ENCODE measurements around the gene UBE2F.
"Not testable (repeated sequence)": the region's sequence is repeated elsewhere in the genome, so short reads cannot be mapped to it uniquely, and the experiment has no call there.

The UBE2F gene

DNA sequence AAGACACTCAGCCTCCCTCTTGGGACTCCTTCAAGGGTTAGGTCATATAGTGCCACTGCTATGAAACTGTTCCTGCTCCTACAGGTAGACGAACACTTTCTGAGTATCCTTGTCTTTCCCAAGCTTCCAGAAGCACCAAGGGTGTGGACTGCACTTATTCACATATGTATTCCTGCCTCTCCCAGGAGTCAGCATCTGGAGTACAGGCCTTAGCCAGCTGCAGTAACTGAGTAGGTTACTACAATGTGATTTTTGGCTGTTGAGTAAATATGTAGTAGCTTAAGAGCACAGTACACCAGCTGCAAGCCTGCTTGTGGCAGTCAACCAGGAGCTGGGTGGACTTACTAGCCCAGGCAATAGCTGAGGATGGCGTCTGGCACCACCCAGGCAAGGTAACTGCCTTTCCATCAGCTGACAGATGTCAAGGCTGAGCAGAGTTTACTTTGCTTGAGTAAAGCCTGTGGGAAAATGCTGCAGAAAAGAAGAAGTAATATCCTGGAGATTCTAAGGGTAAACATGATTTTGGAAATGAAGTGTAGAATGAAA lies 80.0 kb downstream of the UBE2F start:
- DNase-seq (ENCODE audit: low read depth in 3 of 3): no peak

DNA sequence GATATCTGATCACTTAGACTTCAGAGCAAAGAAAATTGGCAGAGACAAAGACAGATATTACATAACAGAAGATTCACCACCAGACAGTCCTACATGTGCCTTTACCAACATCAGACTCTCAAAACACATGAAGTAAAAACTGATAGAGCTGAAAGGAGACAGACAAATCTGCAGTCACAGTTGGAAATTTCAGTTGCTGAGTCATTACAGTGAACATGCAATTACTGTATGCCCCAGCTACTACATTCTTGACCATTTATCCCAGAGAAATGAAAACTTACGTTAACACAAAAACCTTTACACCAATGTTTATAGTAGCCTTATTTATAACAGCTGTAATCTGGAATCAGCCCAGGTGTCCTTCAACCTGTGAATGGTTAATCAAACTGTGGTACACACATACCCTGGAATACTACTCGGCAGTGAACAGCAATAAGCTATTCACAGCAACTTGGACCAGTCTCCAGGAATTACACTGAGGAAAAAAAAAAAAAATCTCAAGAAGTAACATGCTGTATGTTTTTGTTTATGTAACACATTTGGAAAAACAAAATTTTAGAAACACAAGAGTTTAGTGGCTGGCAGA lies 86.5 kb downstream of the UBE2F start:
- no peak for DNase-seq (ENCODE audit: low read depth in 3 of 3)

DNA sequence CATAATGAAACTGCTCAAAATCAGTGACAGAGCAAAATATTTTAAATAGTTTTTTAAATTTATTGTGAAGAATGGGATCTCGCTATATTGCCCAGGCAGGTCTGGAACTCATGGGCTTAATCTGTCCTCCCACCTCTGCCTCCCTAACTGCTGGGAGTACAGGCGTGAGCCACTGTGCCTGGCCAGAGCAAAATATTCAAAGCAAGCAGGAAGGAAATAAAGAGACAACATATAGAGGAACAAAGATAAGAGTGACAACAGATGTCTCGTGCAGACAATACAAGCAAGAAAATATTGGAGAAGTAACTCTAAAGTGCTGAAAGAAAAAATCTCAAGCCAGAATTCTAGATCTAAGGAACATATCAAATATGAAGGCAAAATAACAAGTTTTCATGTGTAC lies 89.0 kb downstream of the UBE2F start:
- DNase-seq (ENCODE audit: low read depth in 3 of 3): no peak

DNA sequence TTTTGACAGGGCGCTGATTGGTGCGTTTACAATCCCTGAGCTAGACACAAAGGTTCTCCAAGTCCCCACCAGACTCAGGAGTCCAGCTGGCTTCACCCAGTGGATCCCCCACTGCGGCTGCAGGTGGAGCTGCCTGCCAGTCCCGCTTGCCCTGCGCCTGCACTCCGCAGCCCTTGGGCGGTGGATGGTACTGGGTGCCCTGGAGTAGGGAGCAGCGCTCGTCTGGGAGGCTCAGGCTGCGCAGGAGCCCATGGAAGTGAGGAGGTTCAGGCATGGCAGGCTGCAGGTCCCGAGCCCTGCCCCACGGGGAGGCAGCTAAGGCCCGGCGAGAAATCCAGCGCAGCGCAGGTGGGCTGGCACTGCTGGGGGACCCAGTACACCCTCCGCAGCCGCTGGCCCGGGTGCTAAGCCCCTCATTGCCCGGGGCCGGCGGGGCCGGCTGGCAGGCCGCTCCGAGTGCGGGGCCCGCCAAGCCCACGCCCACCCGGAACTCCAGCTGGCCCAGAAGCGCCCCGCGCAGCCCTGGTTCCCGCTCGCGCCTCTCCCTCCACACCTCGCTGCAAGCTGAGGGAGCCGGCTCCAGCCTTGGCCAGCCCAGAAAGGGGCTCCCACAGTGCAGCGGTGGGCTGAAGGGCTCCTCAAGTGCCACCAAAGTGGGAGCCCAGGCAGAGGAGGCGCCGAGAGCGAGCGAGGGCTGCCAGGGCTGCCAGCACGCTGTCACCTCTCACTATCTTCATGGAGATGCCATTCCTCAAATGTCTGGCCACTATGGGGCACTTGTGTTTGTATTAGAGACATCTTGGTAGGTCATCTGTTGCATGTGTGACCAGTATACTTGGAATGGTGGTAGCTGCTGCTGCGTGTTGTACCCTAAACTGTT lies 91.1 kb downstream of the UBE2F start:
- not testable (repeated sequence) for DNase-seq (ENCODE audit: low read depth in 3 of 3)

DNA sequence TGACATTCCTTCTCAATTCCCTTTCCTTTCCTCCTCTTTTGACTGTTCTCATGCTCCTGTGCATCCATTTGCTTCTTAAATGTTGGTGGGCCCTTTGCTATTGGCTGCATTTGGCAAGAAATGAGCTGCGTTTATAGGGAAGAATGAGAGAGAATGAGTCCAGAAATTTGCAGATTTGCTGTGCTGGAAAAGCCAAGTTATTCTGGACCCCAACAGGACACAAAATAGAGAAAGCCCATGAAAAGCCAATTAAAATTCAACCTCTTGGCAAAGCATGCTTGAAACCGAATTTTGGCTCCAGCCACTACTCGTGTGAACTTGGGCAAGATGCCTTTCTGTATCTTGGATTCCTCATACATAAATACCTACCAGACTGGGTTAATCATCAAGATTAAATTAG lies 92.7 kb downstream of the UBE2F start:
- DNase-seq (ENCODE audit: low read depth in 3 of 3): no peak

DNA sequence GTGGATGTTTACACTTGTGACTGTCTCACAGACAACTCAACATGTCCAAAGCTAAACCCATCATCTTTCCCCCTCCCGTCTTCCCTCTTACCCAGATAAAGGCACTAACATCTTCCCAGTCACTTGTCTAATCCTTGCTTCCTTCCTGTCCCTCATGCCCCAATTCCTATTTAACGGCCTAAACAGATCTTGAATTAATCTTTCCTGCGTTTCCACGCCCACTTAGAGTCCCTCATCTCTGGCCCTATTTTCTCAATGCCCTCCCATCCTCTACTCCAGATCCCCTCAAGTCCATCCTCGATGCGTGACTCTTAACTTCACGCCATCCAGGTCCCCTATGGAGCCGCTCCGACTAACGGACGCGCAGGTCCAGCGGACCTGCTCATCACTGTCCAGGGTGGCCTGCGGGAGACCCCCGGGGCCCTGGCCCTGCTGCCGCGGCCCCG lies 93.3 kb downstream of the UBE2F start:
- no peak for DNase-seq (ENCODE audit: low read depth in 3 of 3)

DNA sequence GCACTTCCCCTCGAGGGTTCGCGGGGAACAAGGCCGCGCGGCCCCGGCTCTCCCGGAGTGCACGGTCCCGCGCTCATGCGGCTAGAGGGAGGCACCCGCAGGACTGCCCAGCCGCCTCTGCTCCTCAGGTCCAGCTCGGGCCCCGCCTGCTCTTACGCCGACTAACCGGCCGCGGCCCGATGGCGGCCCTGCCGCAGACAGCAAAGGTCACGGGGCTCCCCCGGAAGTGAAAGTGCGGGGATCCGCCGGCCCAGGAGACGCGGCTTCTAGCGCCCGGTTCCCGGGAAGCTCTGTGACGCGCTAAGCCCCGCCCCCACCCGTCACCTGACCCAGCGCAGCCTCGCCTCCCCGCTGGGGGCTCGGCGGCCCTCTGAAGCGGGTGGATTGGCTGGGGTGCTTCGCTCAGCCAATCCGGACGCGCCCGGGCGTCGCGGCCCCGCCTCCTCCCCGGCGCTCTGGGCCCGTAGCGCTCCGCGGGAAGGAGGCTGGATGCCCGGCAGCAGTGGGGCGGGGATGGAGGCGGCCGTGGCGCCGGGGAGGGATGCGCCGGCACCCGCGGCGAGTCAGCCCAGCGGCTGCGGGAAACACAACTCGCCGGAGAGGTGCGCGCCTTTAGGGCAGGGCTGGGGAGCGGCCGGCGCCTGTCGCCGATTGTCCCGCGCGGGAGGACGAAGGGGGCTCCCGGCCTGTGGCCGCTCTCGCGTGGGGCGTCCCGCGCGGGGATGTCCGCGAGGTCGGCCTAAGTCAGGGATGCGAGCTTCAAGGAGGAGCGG lies 93.9 kb downstream of the UBE2F start, which contains the start of gene SCLY:
SCLY (plus strand) TSS at position 460 of the 773 bp plus-strand sequence; CDS start at position 514, 54 bp downstream.
- peak; percentile 91 to 97 (median 95) for DNase-seq (ENCODE audit: low read depth in 3 of 3)

DNA sequence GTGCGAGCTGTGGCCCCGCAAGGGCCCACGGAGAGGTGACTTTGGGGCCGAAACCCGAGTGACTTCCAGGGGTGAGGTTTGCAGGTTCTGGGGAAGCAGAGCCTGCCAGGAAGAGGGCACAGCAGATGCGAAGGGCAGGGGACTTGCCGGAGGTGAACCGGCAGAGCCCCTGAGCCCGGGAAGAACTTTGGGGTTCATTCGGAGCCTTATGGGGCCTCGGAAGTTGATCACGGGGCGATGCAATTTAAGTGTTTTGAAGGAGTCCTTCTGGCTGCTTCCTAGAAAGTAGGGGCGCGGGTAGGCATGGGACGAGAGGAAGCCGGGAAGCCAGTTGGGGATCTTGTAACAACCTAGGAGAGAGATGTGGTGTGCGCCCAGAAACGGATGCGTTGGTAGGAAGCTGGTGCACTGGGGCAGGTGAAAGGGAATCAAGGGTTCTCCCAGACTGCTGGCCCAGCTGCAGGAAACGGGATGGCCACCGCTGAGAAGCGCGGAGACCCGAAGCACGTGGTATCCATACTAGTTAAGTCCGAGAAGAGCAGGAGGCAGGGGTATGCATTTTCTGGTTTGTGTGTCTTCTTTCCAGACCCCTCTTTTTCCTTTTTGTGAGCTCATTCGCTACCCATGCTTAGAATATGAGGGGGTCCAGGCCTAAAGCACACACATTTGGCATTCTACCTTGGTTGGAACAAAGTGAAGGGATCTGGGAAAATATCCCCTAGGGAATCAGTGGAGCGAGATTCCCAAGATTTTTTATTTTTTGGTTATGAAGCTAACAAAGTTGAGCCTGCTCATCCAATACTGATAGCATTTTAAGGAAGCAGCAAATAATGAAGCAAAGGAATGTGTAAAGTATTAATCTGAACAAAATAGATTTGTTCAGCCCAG lies 94.7 kb downstream of the UBE2F start:
- DNase-seq (ENCODE audit: low read depth in 3 of 3): peak in 2 of 3 donors; percentile 17 to 21

DNA sequence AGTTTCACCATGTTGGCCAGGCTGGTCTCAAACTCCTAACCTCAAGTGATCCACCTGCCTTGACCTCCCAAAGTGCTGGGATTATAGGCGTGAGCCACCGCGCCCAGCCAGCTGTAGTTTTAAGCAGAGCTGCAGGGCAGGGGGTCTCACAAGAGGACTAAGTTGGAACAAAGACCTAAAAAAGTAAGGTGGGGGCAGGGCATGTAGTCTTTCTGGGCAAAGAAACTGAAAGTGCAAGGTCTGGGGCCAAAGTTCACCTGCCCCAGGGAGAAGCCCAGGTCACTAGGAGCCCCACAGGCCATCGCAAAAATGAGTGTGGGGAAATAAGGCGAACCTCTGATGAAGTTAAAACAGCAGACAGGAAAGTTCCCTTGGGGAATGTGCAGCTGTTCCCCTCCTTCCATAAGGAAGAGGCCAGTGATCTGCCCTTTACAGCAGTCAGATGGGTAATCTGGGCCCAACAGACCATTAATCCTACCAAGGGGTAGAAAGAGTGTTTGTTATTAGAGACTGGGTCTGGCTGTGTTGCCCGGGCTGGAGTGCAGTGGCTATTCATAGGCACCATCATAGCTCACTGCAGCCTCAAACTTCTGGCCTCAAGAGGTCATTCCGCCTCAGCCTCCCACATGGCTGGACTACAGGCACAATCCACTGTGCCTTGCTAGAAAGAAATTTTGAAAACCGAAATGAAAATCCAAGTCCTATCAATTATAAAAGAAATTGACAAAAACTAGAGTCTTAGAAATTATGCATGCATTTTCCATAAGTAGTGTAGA lies 96.8 kb downstream of the UBE2F start:
- no peak for DNase-seq (ENCODE audit: low read depth in 3 of 3)

DNA sequence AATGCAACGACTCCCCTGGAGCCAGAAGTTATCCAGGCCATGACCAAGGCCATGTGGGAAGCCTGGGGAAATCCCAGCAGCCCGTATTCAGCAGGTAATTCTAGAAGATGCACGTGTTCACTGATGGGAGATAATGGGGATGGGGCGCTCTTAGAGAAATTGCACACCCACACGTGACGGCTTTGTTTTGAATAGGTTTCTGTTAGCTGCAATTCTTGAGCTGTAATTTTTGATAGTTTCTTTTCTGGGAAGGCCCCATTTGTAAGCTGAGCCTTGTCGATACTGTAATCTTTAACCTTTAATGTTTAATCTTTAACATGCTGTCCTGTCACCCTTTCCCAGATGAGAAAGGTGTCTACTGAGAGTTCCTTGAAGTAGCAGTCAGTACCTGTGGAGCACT lies 97.6 kb downstream of the UBE2F start:
- DNase-seq (ENCODE audit: low read depth in 3 of 3): no peak

DNA sequence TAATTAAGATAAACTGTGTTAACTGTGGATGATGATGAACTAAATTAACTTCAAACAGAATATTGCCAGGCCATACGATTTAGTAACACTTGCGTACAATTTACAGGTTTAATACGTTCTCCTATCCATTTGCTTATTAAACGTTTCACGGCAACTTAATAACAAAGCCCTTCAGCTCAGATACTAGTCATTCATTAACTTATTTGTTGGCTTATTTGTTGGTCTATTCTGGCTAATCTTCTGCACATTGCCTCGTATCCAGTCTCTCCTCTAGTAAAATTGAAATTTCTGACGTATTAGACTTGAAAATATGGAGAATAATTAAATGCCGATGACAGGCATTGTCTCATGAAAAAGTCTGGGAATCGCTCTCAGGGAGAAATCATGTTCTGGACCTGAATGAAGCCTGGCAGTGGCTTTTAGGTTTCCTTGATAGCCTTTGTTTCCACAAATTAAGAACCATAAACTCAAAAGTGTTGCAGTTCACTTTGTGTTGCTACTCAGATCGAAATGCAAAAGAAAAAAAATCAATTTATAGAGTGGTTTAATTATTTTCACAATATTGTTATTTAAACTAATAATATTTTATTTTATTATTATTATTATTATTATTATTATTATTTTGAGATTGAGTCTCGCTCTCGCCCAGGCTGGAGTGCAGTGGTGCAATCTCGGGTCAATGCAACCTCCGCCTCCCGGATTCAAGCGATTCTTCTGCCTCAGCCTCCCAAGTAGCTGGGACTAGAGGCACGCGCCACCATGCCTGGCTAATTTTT lies 98.4 kb downstream of the UBE2F start:
- no peak for DNase-seq (ENCODE audit: low read depth in 3 of 3)

DNA sequence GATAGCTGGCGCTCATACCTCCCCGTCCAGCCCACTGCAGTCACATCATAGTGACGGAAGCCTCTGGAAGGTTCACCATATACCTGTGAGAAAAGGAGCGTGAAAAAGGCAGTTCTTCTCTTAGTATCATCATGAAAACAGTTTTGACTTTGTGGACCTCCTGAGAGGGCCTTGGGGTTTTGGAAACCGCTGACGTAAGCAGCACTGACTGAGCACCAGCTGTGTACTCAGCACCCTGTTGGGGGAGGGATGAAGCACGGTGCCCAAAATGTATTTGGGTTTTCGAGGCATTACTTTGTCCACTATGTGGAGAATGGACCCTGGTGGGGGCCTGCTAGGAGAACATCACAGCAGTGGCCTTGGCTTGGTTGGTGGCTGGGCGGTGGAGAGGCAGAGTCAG lies 99.4 kb downstream of the UBE2F start:
- no peak for DNase-seq (ENCODE audit: low read depth in 3 of 3)

DNA sequence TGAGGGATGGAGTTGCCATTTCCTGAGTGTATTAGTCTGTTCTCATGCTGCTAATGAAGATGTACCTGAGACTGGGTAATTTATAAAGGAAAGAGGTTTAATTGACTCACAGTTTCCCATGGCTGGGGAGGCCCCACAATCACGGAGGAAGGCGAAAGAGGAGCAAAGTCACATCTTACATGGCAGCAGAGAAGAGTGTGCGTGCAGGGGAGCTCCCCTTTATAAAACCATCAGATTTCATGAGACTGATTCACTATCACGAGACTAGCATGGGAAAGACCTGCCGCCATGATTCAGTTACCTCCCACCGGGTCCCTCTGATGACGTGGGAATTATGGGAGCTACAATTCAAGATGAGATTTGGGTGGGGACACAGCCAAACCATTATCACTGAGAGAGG lies 99.9 kb downstream of the UBE2F start:
- peak in 2 of 3 donors; percentile 23 to 47 for DNase-seq (ENCODE audit: low read depth in 3 of 3)

DNA sequence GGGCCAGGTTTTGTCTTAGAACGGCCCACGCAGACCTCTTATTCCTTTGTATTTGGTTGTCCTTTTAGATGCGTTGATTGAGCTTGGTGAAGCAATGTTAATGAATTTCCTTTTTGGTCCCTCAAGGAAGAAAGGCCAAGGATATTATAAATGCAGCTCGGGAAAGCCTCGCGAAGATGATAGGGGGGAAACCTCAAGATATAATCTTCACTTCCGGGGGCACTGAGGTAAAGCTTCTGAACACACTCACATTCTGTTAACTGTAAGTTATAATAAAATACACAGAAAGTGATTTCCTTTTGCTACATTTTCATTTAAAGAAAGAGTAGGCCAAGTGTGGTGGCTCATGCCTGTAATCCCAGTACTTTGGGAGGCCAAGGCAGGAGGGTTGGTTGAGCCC lies 101.1 kb downstream of the UBE2F start:
- DNase-seq (ENCODE audit: low read depth in 3 of 3): no peak

DNA sequence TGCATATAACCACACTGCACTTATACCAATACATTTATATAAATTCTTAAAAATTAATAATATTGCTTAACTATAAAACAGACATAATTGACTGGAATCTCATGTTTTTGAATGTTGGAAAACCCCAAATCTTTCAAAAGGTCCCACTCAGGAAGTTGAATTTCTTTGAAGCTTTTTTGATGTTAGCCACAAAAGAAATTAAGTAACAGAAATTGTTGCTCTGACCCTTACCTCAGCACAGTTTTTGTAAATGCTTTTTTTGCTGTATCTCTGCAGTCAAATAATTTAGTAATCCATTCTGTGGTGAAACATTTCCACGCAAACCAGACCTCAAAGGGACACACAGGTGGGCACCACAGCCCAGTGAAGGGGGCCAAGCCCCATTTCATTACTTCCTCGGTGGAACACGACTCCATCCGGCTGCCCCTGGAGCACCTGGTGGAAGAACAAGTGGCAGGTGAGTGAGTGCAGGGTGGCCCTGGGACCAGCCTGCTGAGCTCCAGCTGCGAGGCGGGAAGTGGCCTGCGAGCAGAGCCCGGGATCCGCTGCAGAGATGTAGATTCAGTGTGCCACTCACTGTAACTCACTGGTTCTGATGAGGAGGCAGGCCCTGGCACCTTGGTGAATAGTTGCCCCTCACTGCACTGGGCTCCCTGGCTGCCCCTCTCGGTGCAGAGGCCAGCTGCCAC lies 102.4 kb downstream of the UBE2F start:
- no peak for DNase-seq (ENCODE audit: low read depth in 3 of 3)

DNA sequence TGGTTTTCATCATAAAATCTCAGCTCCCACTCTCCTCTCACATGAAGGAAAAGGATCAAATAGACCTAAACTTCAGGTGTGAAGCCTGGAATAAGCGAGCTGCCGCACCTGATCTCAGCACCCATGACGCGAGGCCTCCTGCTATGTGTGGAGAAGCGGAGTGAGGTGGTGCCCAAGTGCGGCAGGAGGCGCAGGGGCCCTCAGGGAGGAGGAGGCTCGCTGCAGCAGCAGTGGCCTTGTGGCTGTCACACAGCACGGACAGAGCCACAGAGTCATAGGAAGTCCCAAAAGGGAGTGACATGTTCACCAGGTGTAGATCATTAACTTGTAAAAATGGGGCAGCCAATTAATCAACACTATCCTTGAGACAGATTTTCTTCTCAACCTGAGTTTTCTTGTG lies 103.1 kb downstream of the UBE2F start:
- DNase-seq (ENCODE audit: low read depth in 3 of 3): no peak

DNA sequence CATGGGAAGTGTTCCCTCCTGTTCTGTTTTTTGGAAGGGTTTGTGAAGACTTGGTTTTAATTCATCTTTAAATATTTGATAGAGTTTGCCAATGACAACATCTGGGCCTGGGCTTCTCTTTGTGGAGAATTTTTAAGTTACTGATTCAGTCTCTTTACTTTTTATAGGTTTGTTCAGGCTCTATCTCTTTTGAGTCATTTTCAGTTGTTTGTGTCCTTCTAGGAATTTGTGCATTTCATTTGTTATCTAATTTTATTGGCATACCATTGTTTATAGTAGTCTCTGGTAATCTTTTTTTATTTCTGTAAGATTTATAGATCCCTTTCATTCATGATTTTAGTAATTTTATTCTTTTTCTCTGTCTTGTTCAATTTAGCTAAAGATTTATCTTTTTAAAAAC lies 108.6 kb downstream of the UBE2F start:
- DNase-seq (ENCODE audit: low read depth in 3 of 3): no peak

DNA sequence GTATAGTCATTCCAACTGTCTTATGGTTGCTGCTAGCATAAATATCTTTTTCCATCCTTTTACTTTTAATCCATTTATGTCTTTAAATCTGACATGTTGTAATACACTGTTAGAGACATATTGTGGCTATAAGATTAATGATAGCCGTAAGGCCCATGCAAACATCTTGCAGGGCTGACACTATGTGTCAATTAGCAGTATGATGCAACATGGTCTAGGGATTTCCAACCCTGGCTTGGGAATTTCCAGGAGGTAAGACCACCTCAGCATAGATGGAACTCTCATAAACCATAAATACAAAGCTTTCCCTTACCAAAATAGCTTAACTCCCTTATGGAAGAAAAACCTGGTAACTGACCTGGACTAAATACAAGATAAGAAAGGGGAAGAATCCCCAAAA lies 110.5 kb downstream of the UBE2F start:
- no peak for DNase-seq (ENCODE audit: low read depth in 3 of 3)

DNA sequence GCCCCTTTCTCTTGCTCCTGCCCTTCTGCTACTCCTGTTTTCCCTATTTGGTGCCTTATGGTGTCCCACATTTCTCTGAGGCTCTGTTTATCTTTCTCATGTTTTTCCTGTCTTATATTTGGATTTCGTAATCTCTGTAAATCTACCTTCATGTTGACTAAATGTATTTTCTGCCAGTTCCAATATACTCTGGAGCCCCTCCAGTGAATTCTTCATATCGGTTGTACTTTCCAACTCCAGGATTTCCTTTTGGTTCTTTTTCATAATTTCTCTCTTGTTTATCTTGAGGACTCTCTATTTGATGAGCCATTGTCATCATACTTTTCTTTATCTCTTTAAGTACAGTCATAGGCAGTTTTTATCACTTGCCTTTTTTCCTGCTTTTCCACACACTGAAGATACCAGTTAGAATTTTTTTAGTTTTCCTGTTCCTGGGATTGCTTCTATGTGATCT lies 113.1 kb downstream of the UBE2F start:
- no peak for DNase-seq (ENCODE audit: low read depth in 3 of 3)
